VCaP (cell line): ENCODE results near the gene OR4D11.
"Not testable (repeated sequence)": the region's sequence is repeated elsewhere in the genome, so short reads cannot be mapped to it uniquely, and the experiment has no call there.

Experiments
- H3K27ac ChIP-seq: fragments of 450-650 bp; 2 replicates; pipeline ENCODE4 v1.5.1; 2017
- CTCF ChIP-seq: fragments of 450-650 bp; conservative IDR thresholded peaks from 2 replicates; pipeline ENCODE4 v1.5.1; 2017; ENCODE audit warnings: mild to moderate bottlenecking, moderate library complexity

The OR4D11 gene

GRCh38 chr11:59532620-59533019 is 29.2 kb downstream of the OR4D11 start:
- no peak for TF ChIP-seq CTCF

GRCh38 chr11:59534676-59535075 is 31.3 kb downstream of the OR4D11 start:
- no peak overlapping the region for H3K27ac ChIP-seq
- TF ChIP-seq CTCF, result no peak

More at GRCh38 chr11:59532620-59533019, 29.2 kb downstream of the OR4D11 start:
- H3K27ac ChIP-seq, result no peak overlapping the region

DNA sequence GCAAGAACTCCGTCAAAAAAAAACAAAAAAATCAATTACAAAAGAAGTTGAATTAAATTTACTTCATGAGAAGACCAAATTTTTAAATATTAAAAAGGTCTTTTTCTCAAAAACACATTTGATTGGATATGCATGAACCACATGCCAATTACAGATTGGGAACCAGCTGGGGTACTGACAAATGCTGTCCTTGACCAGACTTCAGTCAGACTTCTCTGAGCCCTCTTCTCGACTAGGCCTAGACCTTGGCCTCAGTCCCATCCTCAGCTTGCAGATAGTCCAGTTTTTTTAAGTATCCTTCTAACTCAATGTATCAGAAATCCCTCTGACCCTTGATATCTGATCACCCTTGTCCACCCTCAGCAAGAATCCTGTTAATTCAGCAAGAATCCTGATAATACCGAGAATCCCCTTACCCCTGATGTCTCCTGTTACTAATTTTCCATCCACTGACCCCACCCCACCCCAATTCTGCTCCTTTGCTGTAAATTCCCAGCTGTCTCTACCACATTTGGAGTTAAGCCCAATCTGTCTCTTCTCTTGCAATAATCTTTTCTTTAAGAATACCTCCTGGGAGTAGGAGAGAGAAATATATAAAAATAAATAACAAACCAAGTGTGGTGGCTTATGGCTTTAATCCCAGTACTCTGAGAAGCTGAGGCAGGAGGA is 38.9 kb downstream of the OR4D11 start:
- TF ChIP-seq CTCF, result no peak

DNA sequence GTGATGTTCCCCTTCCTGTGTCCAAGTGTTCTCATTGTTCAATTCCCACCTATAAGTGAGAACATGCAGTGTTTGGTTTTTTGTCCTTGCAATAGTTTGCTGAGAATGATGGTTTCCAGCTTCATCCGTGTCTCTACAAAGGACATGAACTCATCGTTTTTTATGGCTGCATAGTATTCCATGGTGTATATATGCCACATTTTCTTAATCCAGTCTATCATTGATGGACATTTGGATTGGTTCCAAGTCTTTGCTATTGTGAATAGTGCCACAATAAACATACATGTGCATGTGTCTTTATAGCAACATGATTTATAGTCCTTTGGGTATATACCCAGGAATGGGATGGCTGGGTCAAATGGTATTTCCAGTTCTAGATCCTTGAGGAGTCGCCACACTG is 40.3 kb downstream of the OR4D11 start:
- H3K27ac ChIP-seq, result not testable (repeated sequence)

More for the DNA sequence above, 38.9 kb downstream of the OR4D11 start:
- H3K27ac ChIP-seq, result no peak overlapping the region

GRCh38 chr11:59544869-59545178 is 41.4 kb downstream of the OR4D11 start:
- no peak for TF ChIP-seq CTCF
- H3K27ac ChIP-seq, result no peak overlapping the region

GRCh38 chr11:59545179-59546020 is 42.0 kb downstream of the OR4D11 start:
- H3K27ac ChIP-seq, result no peak overlapping the region
- TF ChIP-seq CTCF, result no peak

DNA sequence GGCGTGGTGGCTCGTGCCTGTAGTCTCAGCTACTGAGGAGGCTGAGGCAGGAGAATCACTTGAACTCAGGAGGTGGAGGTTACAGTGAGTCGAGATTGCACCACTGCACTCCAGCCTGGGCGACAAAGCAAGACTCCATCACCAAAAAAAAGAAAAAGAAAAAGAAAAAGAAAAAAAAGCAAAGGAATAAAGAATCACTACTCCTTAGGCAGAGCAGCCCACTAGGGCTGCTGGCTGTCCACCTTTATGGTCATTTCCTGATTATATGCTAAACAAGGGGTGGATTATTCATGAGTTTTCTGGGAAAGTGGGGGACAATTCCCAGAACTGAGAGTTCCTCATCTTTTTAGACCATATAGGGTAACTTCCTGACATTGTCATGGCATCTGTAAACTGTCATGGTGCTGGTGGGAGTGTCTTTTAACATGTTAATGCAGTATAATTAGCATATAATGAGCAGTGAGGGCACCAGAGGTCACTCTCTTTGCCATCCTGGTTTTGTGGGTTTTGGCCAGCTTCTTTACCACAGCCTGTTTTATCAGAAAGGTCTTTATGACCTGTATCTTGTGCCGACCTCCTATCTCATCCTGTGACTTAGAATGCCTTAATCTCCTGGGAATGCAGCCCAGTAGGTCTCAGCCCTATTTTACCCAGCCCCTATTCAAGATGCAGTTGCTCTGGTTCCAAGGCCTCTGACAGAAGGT is 44.4 kb downstream of the OR4D11 start:
- H3K27ac ChIP-seq, result not testable (repeated sequence)

- no peak for TF ChIP-seq CTCF
- no peak overlapping the region for H3K27ac ChIP-seq
Measured at GRCh38 chr11:59548309-59548656, 44.9 kb downstream of the OR4D11 start.
